ENCODE results near the gene EPB41L1. TPM values are rescaled to one million over a fixed set of nuclear protein-coding genes. Genes with fewer than 3 reads are reported as not detected.

Gene EPB41L1
- total and polyA plus RNA-seq, 4 donors = 13.5 to 61.9 (median 32.8) TPM

DNA sequence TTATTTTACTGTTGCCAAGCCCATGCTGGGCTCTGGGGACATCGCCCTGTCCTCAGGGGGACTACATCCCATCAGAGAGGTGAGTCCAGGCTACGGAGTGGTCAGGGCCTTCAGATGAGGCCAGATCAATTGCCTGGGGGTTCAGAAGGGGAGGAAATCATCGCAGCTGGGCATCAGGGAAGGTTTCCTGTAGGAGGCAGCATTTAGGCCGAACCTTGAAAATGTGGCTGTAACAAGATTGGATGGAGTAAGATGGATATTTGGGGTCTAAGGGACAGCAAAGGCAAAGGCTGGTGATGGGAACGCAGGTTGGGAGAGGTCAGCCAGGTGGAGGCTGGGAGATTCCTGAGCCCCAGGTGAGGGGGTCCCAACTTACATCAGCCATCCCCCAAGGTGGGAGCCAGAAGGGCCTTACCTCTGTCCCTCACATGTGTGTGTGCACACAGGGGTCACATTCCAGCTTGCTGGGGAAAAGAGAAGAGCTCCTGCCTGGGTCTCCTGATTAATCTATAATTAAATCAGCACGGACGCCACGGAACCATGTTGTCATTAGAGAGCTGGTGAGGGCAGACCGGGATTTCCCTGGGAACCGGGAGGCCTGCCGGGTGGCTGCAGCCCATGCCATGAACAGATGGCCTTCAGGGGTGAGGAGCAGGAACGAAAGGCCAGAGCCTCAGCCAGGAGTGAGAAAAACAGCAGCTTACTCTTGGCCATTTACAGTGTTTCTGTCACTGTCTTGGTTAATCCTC is 121.1 kb downstream of the EPB41L1 start:
- Histone ChIP-seq H3K36me3 (ENCODE audit: control insufficient read depth in 4 of 4, insufficient read depth in 4 of 4, low read length in 4 of 4) (no peaks in the 10 kb centered on the region), H3K4me1 (ENCODE audit: control insufficient read depth in 5 of 5, insufficient read depth in 5 of 5, low read length in 5 of 5) (no peaks in the 10 kb centered on the region), H3K4me3 (no peak overlapping the region), H3K27me3 (ENCODE audit: control insufficient read depth in 3 of 3, insufficient read depth in 3 of 3, low read length in 2 of 3) (no peaks in the 10 kb centered on the region), H3K9ac (ENCODE audit: insufficient read depth in 1 of 2, low read length in 2 of 2) (no peak overlapping the region), H3K9me3 (ENCODE audit: control insufficient read depth in 4 of 4, insufficient read depth in 3 of 4, low read length in 3 of 4) (peaks cover 0 to 5% (median 0%) of the 10 kb centered on the region in 4 donors), H3K27ac (ENCODE audit: low read depth in 1 of 2, low read length in 1 of 2) (no peak overlapping the region)
- DNase-seq (no peak), ATAC-seq (ENCODE audit: insufficient read depth, low FRiP score) (no peak)
- whole genome bisulfite sequencing, 2 donors = 80 to 84% methylated on average over 12 of the region's 12 CpGs
- TF ChIP-seq, protein P1, sequence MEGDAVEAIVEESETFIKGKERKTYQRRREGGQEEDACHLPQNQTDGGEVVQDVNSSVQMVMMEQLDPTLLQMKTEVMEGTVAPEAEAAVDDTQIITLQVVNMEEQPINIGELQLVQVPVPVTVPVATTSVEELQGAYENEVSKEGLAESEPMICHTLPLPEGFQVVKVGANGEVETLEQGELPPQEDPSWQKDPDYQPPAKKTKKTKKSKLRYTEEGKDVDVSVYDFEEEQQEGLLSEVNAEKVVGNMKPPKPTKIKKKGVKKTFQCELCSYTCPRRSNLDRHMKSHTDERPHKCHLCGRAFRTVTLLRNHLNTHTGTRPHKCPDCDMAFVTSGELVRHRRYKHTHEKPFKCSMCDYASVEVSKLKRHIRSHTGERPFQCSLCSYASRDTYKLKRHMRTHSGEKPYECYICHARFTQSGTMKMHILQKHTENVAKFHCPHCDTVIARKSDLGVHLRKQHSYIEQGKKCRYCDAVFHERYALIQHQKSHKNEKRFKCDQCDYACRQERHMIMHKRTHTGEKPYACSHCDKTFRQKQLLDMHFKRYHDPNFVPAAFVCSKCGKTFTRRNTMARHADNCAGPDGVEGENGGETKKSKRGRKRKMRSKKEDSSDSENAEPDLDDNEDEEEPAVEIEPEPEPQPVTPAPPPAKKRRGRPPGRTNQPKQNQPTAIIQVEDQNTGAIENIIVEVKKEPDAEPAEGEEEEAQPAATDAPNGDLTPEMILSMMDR (IDR thresholded peaks at IDR 0.05; ENCODE audit: control extremely low read depth, extremely low read depth) = no peak

DNA sequence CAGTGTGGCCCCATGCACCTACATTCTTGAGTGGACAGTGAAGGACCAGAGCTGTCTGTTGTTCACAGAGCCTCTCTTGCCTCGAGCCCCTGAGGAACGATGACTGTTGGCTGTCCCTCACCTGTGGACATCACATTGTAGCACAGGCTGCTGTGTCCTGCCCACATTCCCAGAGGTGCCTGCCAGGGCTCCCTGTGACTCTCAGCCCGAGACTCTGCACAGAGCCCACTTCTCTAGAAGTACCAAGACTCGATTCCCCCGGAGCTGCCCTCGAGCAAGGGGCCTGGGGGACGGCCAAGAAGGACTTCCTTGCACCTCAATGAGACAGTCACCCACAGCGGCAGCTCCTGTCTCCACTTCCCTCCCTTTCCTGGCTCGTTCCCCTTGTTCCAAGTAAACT is 123.0 kb downstream of the EPB41L1 start:
- Histone ChIP-seq H3K27me3 (ENCODE audit: control insufficient read depth in 3 of 3, insufficient read depth in 3 of 3, low read length in 2 of 3) (no peaks in the 10 kb centered on the region), H3K27ac (ENCODE audit: low read depth in 1 of 2, low read length in 1 of 2) (no peak overlapping the region), H3K4me3 (no peak overlapping the region), H3K9me3 (ENCODE audit: control insufficient read depth in 4 of 4, insufficient read depth in 3 of 4, low read length in 3 of 4) (peaks cover 0 to 5% (median 0%) of the 10 kb centered on the region in 4 donors), H3K9ac (ENCODE audit: insufficient read depth in 1 of 2, low read length in 2 of 2) (no peak overlapping the region), H3K36me3 (ENCODE audit: control insufficient read depth in 4 of 4, insufficient read depth in 4 of 4, low read length in 4 of 4) (no peaks in the 10 kb centered on the region), H3K4me1 (ENCODE audit: control insufficient read depth in 5 of 5, insufficient read depth in 5 of 5, low read length in 5 of 5) (no peaks in the 10 kb centered on the region)
- WGBS, 2 donors = 64 to 74% methylated on average over 9 of the region's 9 CpGs
- ATAC-seq (ENCODE audit: insufficient read depth, low FRiP score) (no peak), DNase-seq (no peak)
- TF ChIP-seq, protein P1 (IDR thresholded peaks at IDR 0.05; ENCODE audit: control extremely low read depth, extremely low read depth) = no peak

DNA sequence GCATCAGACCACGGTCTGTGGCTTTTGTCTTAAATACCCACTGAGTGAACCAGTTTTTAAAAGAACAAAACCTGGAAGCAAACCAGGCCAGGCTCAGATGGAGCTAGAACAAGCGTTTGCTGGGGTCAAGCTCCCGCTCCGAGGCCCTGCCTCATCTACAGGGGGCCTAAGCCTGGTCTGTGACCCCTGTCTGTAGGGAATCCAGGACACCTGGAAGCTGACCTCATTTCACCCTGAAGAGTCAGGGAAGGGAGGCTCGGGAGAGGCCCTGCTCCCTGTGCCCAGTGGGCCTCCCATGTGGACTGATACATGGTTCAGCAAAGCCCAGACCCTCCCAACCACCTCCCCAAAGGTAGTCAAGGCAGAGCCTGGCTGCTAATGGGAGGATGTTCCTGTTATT is 124.8 kb downstream of the EPB41L1 start:
- TF ChIP-seq, protein P1 (IDR thresholded peaks at IDR 0.05; ENCODE audit: control extremely low read depth, extremely low read depth) = no peak
- Histone ChIP-seq H3K9ac (ENCODE audit: insufficient read depth in 1 of 2, low read length in 2 of 2) (no peak overlapping the region), H3K36me3 (ENCODE audit: control insufficient read depth in 4 of 4, insufficient read depth in 4 of 4, low read length in 4 of 4) (no peaks in the 10 kb centered on the region), H3K4me3 (no peak overlapping the region), H3K4me1 (ENCODE audit: control insufficient read depth in 5 of 5, insufficient read depth in 5 of 5, low read length in 5 of 5) (no peaks in the 10 kb centered on the region), H3K27me3 (ENCODE audit: control insufficient read depth in 3 of 3, insufficient read depth in 3 of 3, low read length in 2 of 3) (no peaks in the 10 kb centered on the region), H3K27ac (ENCODE audit: low read depth in 1 of 2, low read length in 1 of 2) (no peak overlapping the region), H3K9me3 (ENCODE audit: control insufficient read depth in 4 of 4, insufficient read depth in 3 of 4, low read length in 3 of 4) (peaks cover 0 to 5% (median 0%) of the 10 kb centered on the region in 4 donors)
- ATAC-seq (ENCODE audit: insufficient read depth, low FRiP score) (no peak), DNase-seq (no peak)
- WGBS, 2 donors = 67 to 72% methylated on average over 5 of the region's 5 CpGs

All from lung (tissue), 12 donors.